Measurements from ENCODE around the gene MAGI2. TPM values are rescaled to one million over a fixed set of nuclear protein-coding genes. Genes with fewer than 3 reads are reported as not detected.

Gene MAGI2
- total and polyA plus RNA-seq, 2 donors (not counting 3 experiments of a cell fraction or from before 2014, with no cell fraction given), result 0.28 to 6.0 TPM

DNA sequence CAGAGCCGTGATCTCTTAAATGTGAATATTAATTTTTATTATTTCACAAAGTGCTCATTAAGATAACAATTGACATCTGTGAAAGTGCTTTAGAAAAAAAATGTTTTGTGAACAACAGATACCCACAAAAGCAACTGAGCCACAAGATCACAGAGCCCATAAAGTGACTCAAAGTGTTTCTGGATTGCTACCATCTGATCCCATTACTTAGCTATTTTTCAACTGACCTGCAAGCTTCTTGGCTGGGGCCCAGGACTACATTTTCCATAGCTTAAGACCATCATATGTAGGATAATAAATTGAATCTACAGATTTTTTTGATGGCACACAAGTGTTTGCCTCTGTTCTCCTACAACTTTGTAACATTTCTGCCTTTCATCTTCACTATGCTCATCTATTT lies 980.4 kb downstream of the MAGI2 start:
- BruUV-seq (replicated peaks), result no TSS peak
- intact Hi-C loops (cut with micrococcal nuclease) (no loop called here), dilution Hi-C loops (cut with MboI; ENCODE audit: extremely low pct_ligation_motif_present, low sequenced_read_pairs) (no loop called here)
- Histone ChIP-seq H2AFZ (ENCODE audit: low read depth, low read length) (no peak overlapping the region), H3K27me3 (ENCODE audit: control insufficient read depth in 2 of 2, insufficient read depth in 2 of 2, low read length in 2 of 2) (no peaks in the 10 kb centered on the region), H3K4me1 (ENCODE audit: control insufficient read depth, extremely low read depth, insufficient read depth, low read length) (no peaks in the 10 kb centered on the region), H3K9ac (replicated peaks; ENCODE audit: extremely low read depth, insufficient read depth, low read length) (no peak overlapping the region), H3K9me3 (replicated peaks; ENCODE audit: control insufficient read depth, insufficient read depth, low read length) (no peaks in the 10 kb centered on the region), H3K9me1 (replicated peaks; ENCODE audit: control insufficient read depth, extremely low read depth, insufficient read depth, low read length) (no peaks in the 10 kb centered on the region), H3K4me3 (replicated peaks in 1 of 3; ENCODE audit: insufficient read depth in 1 of 3, low read depth in 1 of 3, low read length in 3 of 3) (no peak overlapping the region), H4K20me1 (replicated peaks; ENCODE audit: control insufficient read depth, extremely low read depth, insufficient read depth, low read length) (no peaks in the 10 kb centered on the region), H3K36me3 (ENCODE audit: control insufficient read depth in 2 of 2, extremely low read depth in 1 of 2, insufficient read depth in 2 of 2, low read length in 2 of 2) (no peaks in the 10 kb centered on the region), H3K79me2 (ENCODE audit: control insufficient read depth, insufficient read depth, low read length) (no peaks in the 10 kb centered on the region), H3K4me2 (ENCODE audit: insufficient read depth, low read length) (no peak overlapping the region), H3K27ac (ENCODE audit: insufficient read depth, low read depth, low read length) (no peak overlapping the region)
- DNase-seq (ENCODE audit: low read depth, low spot score), result no peak
- TF ChIP-seq FOS (IDR thresholded peaks at IDR 0.05; ENCODE audit: borderline replicate concordance, insufficient read depth, low read length) (no peak), POLR2A (IDR thresholded peaks at IDR 0.05; ENCODE audit: low read depth, low read length) (no peak), EZH2 (IDR thresholded peaks at IDR 0.05; ENCODE audit: borderline replicate concordance, low read depth, low read length, severe bottlenecking) (no peak), JUN (IDR thresholded peaks at IDR 0.05; ENCODE audit: borderline replicate concordance, insufficient read depth, insufficient read length, low read depth) (no peak)
- ChIA-PET CTCF (interaction anchor here (1.0 kb wide), 1 partner anchor 25 kb away, joined by 3 read pairs; no protein-coding TSS in a partner anchor), POLR2A (no interaction called here)
- FAIRE-seq, result no peak

- no peaks in the 10 kb centered on the region for H4K20me1 ChIP-seq (replicated peaks; ENCODE audit: control insufficient read depth, extremely low read depth, insufficient read depth, low read length)
- no peak overlapping the region for H2AFZ ChIP-seq (ENCODE audit: low read depth, low read length)
- no TSS peak for BruUV-seq (replicated peaks)
- dilution Hi-C loops (cut with MboI; ENCODE audit: extremely low pct_ligation_motif_present, low sequenced_read_pairs), result no loop called here
- no peak overlapping the region for H3K27ac ChIP-seq (ENCODE audit: insufficient read depth, low read depth, low read length)
- H3K4me3 ChIP-seq (replicated peaks in 1 of 3; ENCODE audit: insufficient read depth in 1 of 3, low read depth in 1 of 3, low read length in 3 of 3), result no peak overlapping the region
- no peak for FAIRE-seq
- H3K9me1 ChIP-seq (replicated peaks; ENCODE audit: control insufficient read depth, extremely low read depth, insufficient read depth, low read length), result no peaks in the 10 kb centered on the region
- H3K79me2 ChIP-seq (ENCODE audit: control insufficient read depth, insufficient read depth, low read length), result no peaks in the 10 kb centered on the region
- no peak for DNase-seq (ENCODE audit: low read depth, low spot score)
- H3K9ac ChIP-seq (replicated peaks; ENCODE audit: extremely low read depth, insufficient read depth, low read length), result no peak overlapping the region
- ChIA-PET CTCF (interaction anchor here (1.0 kb wide), 1 partner anchor 24 kb away, joined by 3 read pairs; no protein-coding TSS in a partner anchor), POLR2A (no interaction called here)
- H3K36me3 ChIP-seq (ENCODE audit: control insufficient read depth in 2 of 2, extremely low read depth in 1 of 2, insufficient read depth in 2 of 2, low read length in 2 of 2), result no peaks in the 10 kb centered on the region
- H3K4me1 ChIP-seq (ENCODE audit: control insufficient read depth, extremely low read depth, insufficient read depth, low read length), result no peaks in the 10 kb centered on the region
- H3K4me2 ChIP-seq (ENCODE audit: insufficient read depth, low read length), result no peak overlapping the region
- TF ChIP-seq EZH2 (IDR thresholded peaks at IDR 0.05; ENCODE audit: borderline replicate concordance, low read depth, low read length, severe bottlenecking), result no peak
- no peak for TF ChIP-seq FOS (IDR thresholded peaks at IDR 0.05; ENCODE audit: borderline replicate concordance, insufficient read depth, low read length)
- no peak for TF ChIP-seq POLR2A (IDR thresholded peaks at IDR 0.05; ENCODE audit: low read depth, low read length)
- TF ChIP-seq POLR2AphosphoS5 (IDR thresholded peaks at IDR 0.05; ENCODE audit: insufficient read depth, low read depth, low read length), result no peak
- TF ChIP-seq JUN (IDR thresholded peaks at IDR 0.05; ENCODE audit: borderline replicate concordance, insufficient read depth, insufficient read length, low read depth), result no peak
- no peak for TF ChIP-seq MAX (IDR thresholded peaks at IDR 0.05; ENCODE audit: insufficient read depth, insufficient read length)
- TF ChIP-seq MYC (IDR thresholded peaks at IDR 0.05; ENCODE audit: low read depth, low read length), result no peak
- TF ChIP-seq, protein P1, sequence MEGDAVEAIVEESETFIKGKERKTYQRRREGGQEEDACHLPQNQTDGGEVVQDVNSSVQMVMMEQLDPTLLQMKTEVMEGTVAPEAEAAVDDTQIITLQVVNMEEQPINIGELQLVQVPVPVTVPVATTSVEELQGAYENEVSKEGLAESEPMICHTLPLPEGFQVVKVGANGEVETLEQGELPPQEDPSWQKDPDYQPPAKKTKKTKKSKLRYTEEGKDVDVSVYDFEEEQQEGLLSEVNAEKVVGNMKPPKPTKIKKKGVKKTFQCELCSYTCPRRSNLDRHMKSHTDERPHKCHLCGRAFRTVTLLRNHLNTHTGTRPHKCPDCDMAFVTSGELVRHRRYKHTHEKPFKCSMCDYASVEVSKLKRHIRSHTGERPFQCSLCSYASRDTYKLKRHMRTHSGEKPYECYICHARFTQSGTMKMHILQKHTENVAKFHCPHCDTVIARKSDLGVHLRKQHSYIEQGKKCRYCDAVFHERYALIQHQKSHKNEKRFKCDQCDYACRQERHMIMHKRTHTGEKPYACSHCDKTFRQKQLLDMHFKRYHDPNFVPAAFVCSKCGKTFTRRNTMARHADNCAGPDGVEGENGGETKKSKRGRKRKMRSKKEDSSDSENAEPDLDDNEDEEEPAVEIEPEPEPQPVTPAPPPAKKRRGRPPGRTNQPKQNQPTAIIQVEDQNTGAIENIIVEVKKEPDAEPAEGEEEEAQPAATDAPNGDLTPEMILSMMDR (IDR thresholded peaks at IDR 0.05; ENCODE audit: extremely low read depth in 1 of 2, insufficient read depth in 1 of 2, low read depth in 1 of 2, low read length in 2 of 2), result no peak
- TF ChIP-seq GATA2 (IDR thresholded peaks at IDR 0.05; ENCODE audit: insufficient read depth, insufficient read length, low read depth, low read length), result no peak
- H3K9me3 ChIP-seq (replicated peaks; ENCODE audit: control insufficient read depth, insufficient read depth, low read length), result no peaks in the 10 kb centered on the region
- H3K27me3 ChIP-seq (ENCODE audit: control insufficient read depth in 2 of 2, insufficient read depth in 2 of 2, low read length in 2 of 2), result no peaks in the 10 kb centered on the region
- intact Hi-C loops (cut with micrococcal nuclease), result no loop called here
Measured at GRCh38 chr7:78472519-78472918, 980.9 kb downstream of the MAGI2 start.
